DND-41 (cell line): ENCODE results near the gene SPC24.

ENCODE experiments used
- ATAC-seq: fragments of 200-7000 bp; cut with Tn5 transposase; 3 replicates; pipeline ENCODE4 v1.9.1; 2021; ENCODE audit warnings: low read depth; ENCODE audit not compliant: insufficient read depth
- DNase-seq: peaks from one replicate; pipeline ENCODE4 v3.0.0-alpha.2; 2020
- H2AFZ ChIP-seq: 2 replicates; pipeline ENCODE4 v1.6.0; 2012; ENCODE audit warnings: low read depth, low read length
- H3K27ac ChIP-seq: 2 replicates; pipeline ENCODE4 v1.5.1; 2012; ENCODE audit warnings: low read length, inconsistent platforms
- H3K27me3 ChIP-seq: fragments of 200-600 bp; sonication (generic); 2 replicates; pipeline ENCODE4 v1.6.0; 2012; ENCODE audit warnings: low read length, mild to moderate bottlenecking, inconsistent platforms; ENCODE audit not compliant: insufficient read depth, poor library complexity
- H3K36me3 ChIP-seq: 2 replicates; pipeline ENCODE4 v1.5.1; 2012; ENCODE audit warnings: low read length, inconsistent platforms; ENCODE audit not compliant: insufficient read depth
- H3K4me1 ChIP-seq: 2 replicates; pipeline ENCODE4 v1.5.1; 2012; ENCODE audit warnings: mild to moderate bottlenecking, low read length; ENCODE audit not compliant: insufficient read depth
- H3K4me2 ChIP-seq: 2 replicates; pipeline ENCODE4 v1.6.0; 2012; ENCODE audit warnings: mild to moderate bottlenecking, moderate library complexity, low read length, inconsistent platforms; ENCODE audit not compliant: insufficient read depth
- H3K4me3 ChIP-seq, 2 experiments: fragments of 200-600 bp in 1 of 2; shearing (Covaris generic) in 1 of 2; 2 replicates each; pipeline ENCODE4 v1.5.1; 2012 to 2016; ENCODE audit warnings: inconsistent platforms in 2 of 2, low read length in 2 of 2, mild to moderate bottlenecking in 2 of 2, low read depth in 1 of 2, moderate library complexity in 1 of 2
- H3K79me2 ChIP-seq: 2 replicates; pipeline ENCODE4 v1.6.0; 2012; ENCODE audit warnings: low read length, inconsistent platforms; ENCODE audit not compliant: insufficient read depth
- H3K9ac ChIP-seq: 2 replicates; pipeline ENCODE4 v1.6.0; 2012; ENCODE audit warnings: low read depth, mild to moderate bottlenecking, inconsistent platforms, low read length, moderate library complexity
- H3K9me3 ChIP-seq: 2 replicates; pipeline ENCODE4 v1.5.1; 2012; ENCODE audit warnings: low read length, moderate library complexity, mild to moderate bottlenecking, inconsistent platforms; ENCODE audit not compliant: insufficient read depth, severe bottlenecking
- H4K20me1 ChIP-seq: 2 replicates; pipeline ENCODE4 v1.6.0; 2012; ENCODE audit warnings: low read length; ENCODE audit not compliant: insufficient read depth
- EZH2 ChIP-seq: IDR thresholded peaks from 3 replicates; pipeline ENCODE4 v1.6.1; 2012; ENCODE audit warnings: borderline replicate concordance, low read depth, mild to moderate bottlenecking, moderate library complexity, low read length, inconsistent platforms; ENCODE audit not compliant: severe bottlenecking
- TF ChIP-seq, protein P1 (sequence below): IDR thresholded peaks from 2 replicates; pipeline ENCODE4 v1.5.1; 2012; ENCODE audit warnings: borderline replicate concordance, low read length, moderate library complexity, mild to moderate bottlenecking; ENCODE audit not compliant: poor library complexity, severe bottlenecking; ENCODE audit errors: extremely low read depth

The SPC24 gene

DNA sequence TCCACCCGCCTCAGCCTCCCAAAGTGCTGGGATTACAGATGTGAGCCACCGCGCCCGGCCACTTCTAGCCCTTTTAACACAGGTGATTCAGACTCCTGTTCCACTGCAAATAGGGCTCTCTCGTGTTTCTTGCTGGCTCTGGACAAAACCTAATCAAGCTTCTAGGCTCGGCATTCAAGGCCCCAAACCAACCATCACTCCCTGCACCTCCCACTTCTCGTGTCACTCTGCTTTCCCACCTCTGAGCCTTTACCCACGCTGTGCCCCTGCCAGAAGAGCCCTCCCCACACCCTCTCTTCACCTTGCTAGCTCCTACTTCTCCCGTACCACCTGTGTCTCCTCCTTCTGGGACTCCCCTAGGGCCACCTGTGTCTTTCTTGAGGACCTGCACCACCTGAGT, 22.0 kb upstream of the SPC24 start:
- H3K36me3 ChIP-seq: no peaks in the 10 kb centered on the region
- no peaks in the 10 kb centered on the region for H3K27me3 ChIP-seq
- H3K79me2 ChIP-seq: no peaks in the 10 kb centered on the region
- H4K20me1 ChIP-seq: no peaks in the 10 kb centered on the region
- no peak overlapping the region for H3K4me2 ChIP-seq
- no peak overlapping the region for H2AFZ ChIP-seq
- H3K4me3 ChIP-seq: no peak overlapping the region
- no peaks in the 10 kb centered on the region for H3K4me1 ChIP-seq
- TF ChIP-seq, protein P1, sequence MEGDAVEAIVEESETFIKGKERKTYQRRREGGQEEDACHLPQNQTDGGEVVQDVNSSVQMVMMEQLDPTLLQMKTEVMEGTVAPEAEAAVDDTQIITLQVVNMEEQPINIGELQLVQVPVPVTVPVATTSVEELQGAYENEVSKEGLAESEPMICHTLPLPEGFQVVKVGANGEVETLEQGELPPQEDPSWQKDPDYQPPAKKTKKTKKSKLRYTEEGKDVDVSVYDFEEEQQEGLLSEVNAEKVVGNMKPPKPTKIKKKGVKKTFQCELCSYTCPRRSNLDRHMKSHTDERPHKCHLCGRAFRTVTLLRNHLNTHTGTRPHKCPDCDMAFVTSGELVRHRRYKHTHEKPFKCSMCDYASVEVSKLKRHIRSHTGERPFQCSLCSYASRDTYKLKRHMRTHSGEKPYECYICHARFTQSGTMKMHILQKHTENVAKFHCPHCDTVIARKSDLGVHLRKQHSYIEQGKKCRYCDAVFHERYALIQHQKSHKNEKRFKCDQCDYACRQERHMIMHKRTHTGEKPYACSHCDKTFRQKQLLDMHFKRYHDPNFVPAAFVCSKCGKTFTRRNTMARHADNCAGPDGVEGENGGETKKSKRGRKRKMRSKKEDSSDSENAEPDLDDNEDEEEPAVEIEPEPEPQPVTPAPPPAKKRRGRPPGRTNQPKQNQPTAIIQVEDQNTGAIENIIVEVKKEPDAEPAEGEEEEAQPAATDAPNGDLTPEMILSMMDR: no peak
- TF ChIP-seq EZH2: no peak
- H3K27ac ChIP-seq: no peak overlapping the region
- ATAC-seq (no peak), DNase-seq (no peak)
- H3K9ac ChIP-seq: no peak overlapping the region
- no peaks in the 10 kb centered on the region for H3K9me3 ChIP-seq

DNA sequence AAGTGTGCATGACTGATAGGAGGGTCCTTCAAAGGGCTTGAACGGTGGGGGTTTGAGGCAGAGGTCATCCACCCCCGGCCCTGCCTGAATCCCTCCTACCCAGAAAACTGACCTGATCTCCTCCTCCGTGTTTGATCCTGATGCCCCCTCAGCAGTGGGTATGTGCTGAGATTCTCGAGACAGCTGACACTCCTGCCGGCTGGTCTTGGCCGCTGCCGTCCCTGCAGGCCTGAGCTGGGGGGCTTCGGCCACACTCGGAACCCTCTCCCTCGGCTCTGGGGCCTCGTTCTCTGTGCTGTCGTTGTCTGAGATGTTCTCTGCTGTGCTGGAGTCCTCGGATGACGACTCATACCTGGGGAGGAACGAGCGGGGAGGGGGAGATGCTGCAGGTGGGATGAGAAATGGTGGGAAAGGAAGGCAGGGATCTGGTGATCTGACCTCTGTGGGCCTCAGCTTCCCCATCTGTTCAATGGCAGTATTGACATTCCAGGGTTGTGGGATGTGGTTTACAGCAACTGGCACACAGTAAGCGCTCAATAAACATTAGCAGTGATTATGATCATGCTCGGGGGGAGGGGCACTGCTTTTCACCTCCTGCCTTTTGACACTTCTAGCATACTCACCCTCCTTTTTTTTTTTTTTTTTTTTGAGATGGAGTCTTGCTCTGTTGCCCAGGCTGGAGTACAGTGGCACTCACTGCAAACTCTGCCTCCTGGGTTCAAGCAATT, 21.0 kb upstream of the SPC24 start:
- ATAC-seq: no peak
- Histone ChIP-seq H3K4me1 (no peaks in the 10 kb centered on the region), H3K27ac (no peak overlapping the region), H2AFZ (no peak overlapping the region), H4K20me1 (no peaks in the 10 kb centered on the region), H3K4me2 (no peak overlapping the region), H3K9ac (no peak overlapping the region), H3K4me3 (no peak overlapping the region), H3K79me2 (no peaks in the 10 kb centered on the region), H3K27me3 (no peaks in the 10 kb centered on the region), H3K36me3 (no peaks in the 10 kb centered on the region), H3K9me3 (no peaks in the 10 kb centered on the region)
- no peak for TF ChIP-seq EZH2
- TF ChIP-seq, protein P1: no peak
- DNase-seq: no peak

DNA sequence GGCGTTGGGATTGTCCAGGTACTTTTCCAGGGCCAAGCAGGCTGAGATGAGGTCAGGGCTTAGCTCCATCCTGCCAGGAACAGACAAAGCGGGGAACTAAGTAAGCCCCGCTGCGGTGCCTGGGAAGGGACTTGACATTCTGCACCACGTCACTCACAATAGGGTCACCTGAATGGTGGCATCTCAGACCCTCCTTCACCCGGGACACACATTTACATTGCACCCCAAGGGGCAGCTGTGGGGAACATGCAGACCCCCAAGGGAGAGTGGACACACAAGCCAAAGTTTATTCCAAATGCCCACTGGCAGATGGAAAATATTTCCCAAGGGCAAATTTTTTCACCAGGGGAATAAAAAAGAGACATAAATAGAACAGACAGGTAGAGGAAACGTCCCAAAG, 20.3 kb upstream of the SPC24 start:
- ATAC-seq: no peak
- H3K36me3 ChIP-seq: no peaks in the 10 kb centered on the region
- no peak overlapping the region for H3K4me3 ChIP-seq
- H3K79me2 ChIP-seq: no peaks in the 10 kb centered on the region
- no peaks in the 10 kb centered on the region for H4K20me1 ChIP-seq
- H3K27ac ChIP-seq: no peak overlapping the region
- H3K9ac ChIP-seq: no peak overlapping the region
- no peaks in the 10 kb centered on the region for H3K4me1 ChIP-seq
- no peaks in the 10 kb centered on the region for H3K9me3 ChIP-seq
- no peak overlapping the region for H2AFZ ChIP-seq
- no peak overlapping the region for H3K4me2 ChIP-seq
- TF ChIP-seq, protein P1: no peak
- TF ChIP-seq EZH2: no peak
- H3K27me3 ChIP-seq: no peaks in the 10 kb centered on the region
- no peak for DNase-seq
